ENCODE results near the gene DDAH2.

DDAH2 gene

DNA sequence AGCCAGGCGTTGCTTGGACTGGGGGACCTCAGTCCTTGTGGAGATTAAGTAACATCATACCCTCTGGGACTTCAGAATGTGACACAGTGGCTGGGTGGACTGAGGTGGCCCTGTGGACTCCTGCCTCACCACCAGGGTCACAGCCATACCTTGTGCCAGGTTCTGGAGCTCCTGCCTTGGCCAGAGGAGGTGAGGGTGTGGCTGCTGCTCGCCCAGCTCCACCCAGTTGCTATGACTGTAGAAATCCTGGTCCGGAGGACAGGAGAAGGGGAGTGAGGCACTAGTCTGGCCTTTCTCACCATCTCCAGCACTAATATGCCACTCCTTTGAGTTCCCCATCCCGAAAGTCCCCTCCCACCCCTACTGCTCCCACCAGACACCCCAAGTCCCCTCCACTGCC, 46.1 kb upstream of the DDAH2 start:
- TF ChIP-seq, protein P1, sequence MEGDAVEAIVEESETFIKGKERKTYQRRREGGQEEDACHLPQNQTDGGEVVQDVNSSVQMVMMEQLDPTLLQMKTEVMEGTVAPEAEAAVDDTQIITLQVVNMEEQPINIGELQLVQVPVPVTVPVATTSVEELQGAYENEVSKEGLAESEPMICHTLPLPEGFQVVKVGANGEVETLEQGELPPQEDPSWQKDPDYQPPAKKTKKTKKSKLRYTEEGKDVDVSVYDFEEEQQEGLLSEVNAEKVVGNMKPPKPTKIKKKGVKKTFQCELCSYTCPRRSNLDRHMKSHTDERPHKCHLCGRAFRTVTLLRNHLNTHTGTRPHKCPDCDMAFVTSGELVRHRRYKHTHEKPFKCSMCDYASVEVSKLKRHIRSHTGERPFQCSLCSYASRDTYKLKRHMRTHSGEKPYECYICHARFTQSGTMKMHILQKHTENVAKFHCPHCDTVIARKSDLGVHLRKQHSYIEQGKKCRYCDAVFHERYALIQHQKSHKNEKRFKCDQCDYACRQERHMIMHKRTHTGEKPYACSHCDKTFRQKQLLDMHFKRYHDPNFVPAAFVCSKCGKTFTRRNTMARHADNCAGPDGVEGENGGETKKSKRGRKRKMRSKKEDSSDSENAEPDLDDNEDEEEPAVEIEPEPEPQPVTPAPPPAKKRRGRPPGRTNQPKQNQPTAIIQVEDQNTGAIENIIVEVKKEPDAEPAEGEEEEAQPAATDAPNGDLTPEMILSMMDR (IDR thresholded peaks at IDR 0.05; ENCODE audit: low read depth, low read length): no peak
- no peak for DNase-seq (ENCODE audit: extremely low read depth, low read depth)

- DNase-seq (ENCODE audit: extremely low read depth, low read depth): no peak
- TF ChIP-seq, protein P1 (IDR thresholded peaks at IDR 0.05; ENCODE audit: low read depth, low read length): no peak
These were observed 42.9 kb upstream of the DDAH2 start for GRCh38 chr6:31771992-31772358.

DNA sequence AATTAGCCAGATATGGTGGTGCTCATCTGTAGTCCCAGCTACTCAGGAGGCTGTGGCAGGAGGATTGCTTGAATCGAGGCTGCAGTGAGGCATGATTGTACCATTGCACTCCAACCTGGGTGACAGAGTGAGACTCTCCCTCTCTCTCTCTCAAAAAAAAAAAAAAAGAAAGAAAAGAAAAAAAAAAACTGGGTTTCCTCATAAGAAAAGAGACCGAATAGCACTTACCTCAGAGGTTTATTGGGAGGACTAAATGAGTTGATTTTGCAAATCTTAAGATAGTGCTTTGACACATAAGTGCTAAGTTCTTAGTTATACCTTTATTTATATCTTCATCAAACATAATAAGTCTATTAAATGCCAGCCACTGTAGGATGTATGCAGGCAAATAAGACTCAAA, 41.8 kb upstream of the DDAH2 start:
- TF ChIP-seq, protein P1 (IDR thresholded peaks at IDR 0.05; ENCODE audit: low read depth, low read length): no peak

DNA sequence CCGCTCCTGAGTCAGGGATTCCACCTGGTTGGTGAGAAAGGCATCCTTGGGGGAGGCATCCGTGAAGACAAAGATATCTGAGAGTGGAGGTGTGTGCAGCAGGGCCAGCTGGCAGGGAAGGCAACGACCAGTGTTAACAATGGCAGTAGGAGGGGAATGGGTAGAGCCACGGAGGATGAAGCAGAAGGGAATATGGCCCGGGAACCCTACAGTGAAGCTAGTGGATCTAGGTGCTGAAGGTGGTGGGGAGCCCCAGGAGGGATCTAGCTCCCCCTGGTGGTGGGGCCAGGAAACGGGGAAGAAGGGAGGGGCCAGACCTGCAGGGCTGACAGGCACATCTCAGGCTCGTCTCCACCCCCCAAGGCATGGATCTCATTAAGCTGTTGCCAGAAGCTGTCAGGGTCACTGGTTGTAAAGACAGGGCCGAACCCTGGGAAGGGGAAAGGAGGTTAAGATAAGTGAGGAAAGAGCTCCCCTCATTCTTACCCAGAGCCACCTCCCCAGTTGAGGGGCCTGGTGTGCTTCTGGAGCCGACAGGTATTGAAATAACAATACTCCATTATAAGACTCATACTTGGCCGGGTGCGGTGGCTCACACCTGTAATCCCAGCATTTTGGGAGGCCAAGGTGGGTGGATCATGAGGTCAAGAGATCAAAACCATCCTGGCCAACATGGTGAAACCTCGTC, 40.7 kb upstream of the DDAH2 start:
- no peak for DNase-seq (ENCODE audit: extremely low read depth, low read depth)
- TF ChIP-seq, protein P1 (IDR thresholded peaks at IDR 0.05; ENCODE audit: low read depth, low read length): peak; percentile 68

More for the DNA sequence above, 41.8 kb upstream of the DDAH2 start:
- DNase-seq (ENCODE audit: extremely low read depth, low read depth): no peak

DNA sequence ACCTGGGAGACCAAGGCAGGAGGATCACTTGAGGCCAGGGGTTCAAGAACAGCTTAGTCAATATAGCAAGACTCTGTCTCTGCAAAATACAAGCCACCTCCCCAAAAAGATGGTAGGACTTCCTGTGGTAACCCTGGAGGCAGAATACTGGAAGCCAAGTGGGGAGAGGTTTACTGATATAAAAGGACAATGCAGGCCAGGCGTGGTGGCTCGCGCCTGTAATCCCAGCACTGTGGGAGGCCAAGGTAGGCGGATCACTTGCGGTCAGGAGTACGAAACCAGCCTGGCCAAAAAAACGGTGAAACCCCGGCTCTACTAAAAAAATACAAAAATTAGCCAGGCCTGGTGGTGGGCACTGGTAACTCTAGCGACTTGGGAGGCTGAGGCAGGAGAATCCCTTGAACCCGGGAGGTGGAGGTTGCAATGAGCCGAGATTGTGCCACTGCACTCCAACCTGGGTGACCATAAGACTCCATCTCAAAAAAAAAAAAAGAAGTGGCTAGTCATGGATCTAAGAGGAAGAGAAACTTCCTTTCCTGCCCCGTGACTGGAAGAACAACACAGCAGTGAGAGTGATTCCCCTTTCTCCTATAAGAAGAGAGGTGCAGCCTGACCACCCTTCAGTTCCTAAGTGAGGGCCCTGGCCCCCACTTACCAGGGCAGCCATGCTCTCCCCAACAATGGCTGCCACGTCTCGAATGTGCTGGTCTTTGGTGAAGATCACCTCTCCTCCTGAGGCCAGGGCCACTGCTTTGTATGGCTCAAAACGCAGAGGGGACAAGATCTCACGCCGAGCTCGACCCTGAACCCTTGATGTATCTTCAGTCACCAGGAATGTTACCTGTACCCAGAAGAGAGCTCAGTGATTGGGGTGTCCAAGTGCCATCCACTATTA, 39.5 kb upstream of the DDAH2 start:
- TF ChIP-seq, protein P1 (IDR thresholded peaks at IDR 0.05; ENCODE audit: low read depth, low read length): no peak
- DNase-seq (ENCODE audit: extremely low read depth, low read depth): no peak

DNA sequence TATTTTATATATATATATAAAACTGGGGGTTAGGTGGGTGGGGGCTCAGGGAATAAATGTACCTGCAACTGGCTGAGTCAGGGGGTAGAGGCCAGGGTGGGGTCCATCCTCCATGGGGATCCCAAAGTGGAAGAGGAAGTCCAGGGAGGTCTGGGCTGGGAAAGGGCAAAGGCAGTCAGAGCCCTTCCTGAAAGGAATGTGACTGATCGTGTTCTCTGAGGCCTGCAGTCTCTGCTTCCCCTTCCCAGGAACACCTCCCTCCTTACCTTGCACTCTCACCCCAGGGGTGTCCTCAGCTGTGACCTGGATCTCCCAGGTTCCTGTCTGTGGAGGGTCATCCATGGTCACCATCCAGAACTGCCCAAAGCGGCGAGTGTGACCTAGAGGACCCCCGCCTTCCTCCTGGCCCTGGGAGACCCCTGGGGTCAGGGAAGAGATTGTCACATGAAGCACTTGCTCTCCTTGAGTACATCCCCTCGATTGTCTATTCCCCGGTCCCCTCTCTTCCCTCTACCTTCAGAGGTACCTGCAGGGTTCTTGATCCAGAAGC, 38.1 kb upstream of the DDAH2 start:
- no peak for DNase-seq (ENCODE audit: extremely low read depth, low read depth)
- TF ChIP-seq, protein P1 (IDR thresholded peaks at IDR 0.05; ENCODE audit: low read depth, low read length): no peak

Data from AG09319 (cell line).